Ovary (tissue), 9 donors: ENCODE data around the gene FOXM1. TPM values are rescaled to one million over a fixed set of nuclear protein-coding genes. Genes with fewer than 3 reads are reported as not detected.

Experiments
- DNase-seq, 5 donors: peaks; one replicate each; pipeline ENCODE4 v3.0.0-alpha.2; 2019 to 2020
- H3K27ac ChIP-seq, 2 donors: fragments of 200-600 bp; one replicate each; pipeline versions ENCODE4 v1.5.1 to v1.8.0; 2019 to 2022
- H3K27me3 ChIP-seq: fragments of 200-600 bp; one replicate; pipeline ENCODE4 v1.8.0; 2022
- H3K36me3 ChIP-seq: fragments of 200-600 bp; sonication (generic); one replicate; pipeline ENCODE4 v1.5.1; 2019
- H3K4me1 ChIP-seq: one replicate; pipeline ENCODE4 v1.8.1; 2013; ENCODE audit warnings: mild to moderate bottlenecking, moderate library complexity; ENCODE audit not compliant: insufficient read depth
- H3K4me3 ChIP-seq: fragments of 200-600 bp; sonication (generic); one replicate; pipeline ENCODE4 v1.5.1; 2017
- H3K9me3 ChIP-seq, 2 donors: fragments of 200-600 bp in 1 of 2; sonication (generic) in 1 of 2; one replicate each; pipeline versions ENCODE4 v1.5.1 to v1.8.1; 2013 to 2019; ENCODE audit warnings: mild to moderate bottlenecking in 1 of 2, moderate library complexity in 1 of 2
- EP300 ChIP-seq: sonication (generic); formaldehyde crosslinking; IDR thresholded peaks from one replicate; pipeline ENCODE4 v1.6.1; 2017; ENCODE audit warnings: antibody characterized with exemption
- POLR2A ChIP-seq: fragments of 450-650 bp; IDR thresholded peaks from one replicate; pipeline ENCODE4 v1.6.1; 2017; ENCODE audit warnings: antibody characterized with exemption, mild to moderate bottlenecking, moderate library complexity
- WGBS, 3 donors: extraction: QIAGEN DNeasy Blood & Tissue Kit in 1 of 3; methylation state at CpG; one replicate each; pipeline versions ENCODE4 v1.1.5 to v1.1.7; 2013 to 2017; 5-methylcytosine and 5-hydroxymethylcytosine counted together
- intact Hi-C, 4 donors: fragments of 100-400 bp; cut with DNase I; formaldehyde crosslinking; loops; one replicate each; pipeline versions ENCODE4 v1.11.0 to v1.15.1; 2022 to 2023
- polyA plus RNA-seq, 2 donors: library from polyadenylated mRNA; stranded (reverse); fragments of 200-250 nt in 1 of 2; fragments of 350-450 nt in 1 of 2; fragmentation: Illumina TruSeq in 1 of 2; extraction: RNeasy Lipid Tissue Mini Kit (QIAGEN cat#74804) in 1 of 2; gene quantifications; one replicate each; pipeline ENCODE4 v1.2.3, GENCODE V29; 2013 to 2014
- total RNA-seq, 7 donors: library from RNA; depleted of rRNA in 2 of 7; stranded (reverse); fragments of >200 nt in 2 of 7; fragmentation: NEBNext Ultra II Directional in 3 of 7; extraction: Animal tissue kit (Norgen Biotek cat#: 25700) in 3 of 7; gene quantifications; one replicate each; pipeline versions ENCODE4 v1.1.0 to v1.2.4, GENCODE V29; 2016 to 2023
- TF ChIP-seq, protein P1 (sequence below), 3 donors: fragments of 450-650 bp in 2 of 3; fragments of 200-600 bp in 1 of 3; IDR thresholded peaks; one replicate each; pipeline versions ENCODE4 v1.5.1 to v1.8.0; 2016 to 2022; ENCODE audit warnings: antibody characterized with exemption in 3 of 3, mild to moderate bottlenecking in 1 of 3
- donor health status: DM: no; HTN: no; CAD: no; lungs with moderate emphysema.
- donor health status: DM: no; HTN: no; CAD: no.
- donor health status: Bipolar disorder and iron deficiency.
- donor health status: DM: yes; HTN: yes; CAD: no.
- donor health status: DM: no; HTN: no; CAD: no.
- donor health status: DM: yes; HTN: yes; CAD: no.

FOXM1 gene
- total and polyA plus RNA-seq, 9 donors: 0.22 to 3.0 (median 0.62) TPM; not detected in 2

DNA sequence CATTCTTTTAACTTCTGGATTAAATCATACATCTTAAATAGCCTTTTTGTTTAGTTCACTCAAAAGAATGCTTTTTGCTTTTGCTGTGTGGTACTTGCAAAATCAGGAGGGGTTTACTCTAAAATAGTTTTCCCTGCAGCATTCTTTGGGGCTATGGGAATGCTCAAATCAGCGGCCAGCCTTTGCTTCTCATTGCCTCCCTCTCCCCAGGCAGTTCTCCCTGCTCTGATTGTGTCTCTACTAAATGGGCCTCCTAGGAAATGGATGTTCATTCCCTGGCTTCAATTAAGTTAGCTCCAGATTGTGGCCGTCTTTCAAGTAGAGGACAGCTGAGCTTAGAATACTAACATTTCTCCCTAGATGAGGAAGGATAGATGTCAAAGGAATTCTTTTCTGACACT lies 18.1 kb upstream of the FOXM1 start:
- Histone ChIP-seq H3K36me3 (no peaks in the 10 kb centered on the region), H3K27ac (no peak overlapping the region), H3K4me1 (peaks cover 10% of the 10 kb centered on the region), H3K4me3 (no peak overlapping the region), H3K9me3 (no peaks in the 10 kb centered on the region), H3K27me3 (no peaks in the 10 kb centered on the region)
- WGBS, 3 donors: 0 to 9% (median 8%) methylated on average over 2 of the region's 2 CpGs
- intact Hi-C loops: no loop called here
- TF ChIP-seq, protein P1, sequence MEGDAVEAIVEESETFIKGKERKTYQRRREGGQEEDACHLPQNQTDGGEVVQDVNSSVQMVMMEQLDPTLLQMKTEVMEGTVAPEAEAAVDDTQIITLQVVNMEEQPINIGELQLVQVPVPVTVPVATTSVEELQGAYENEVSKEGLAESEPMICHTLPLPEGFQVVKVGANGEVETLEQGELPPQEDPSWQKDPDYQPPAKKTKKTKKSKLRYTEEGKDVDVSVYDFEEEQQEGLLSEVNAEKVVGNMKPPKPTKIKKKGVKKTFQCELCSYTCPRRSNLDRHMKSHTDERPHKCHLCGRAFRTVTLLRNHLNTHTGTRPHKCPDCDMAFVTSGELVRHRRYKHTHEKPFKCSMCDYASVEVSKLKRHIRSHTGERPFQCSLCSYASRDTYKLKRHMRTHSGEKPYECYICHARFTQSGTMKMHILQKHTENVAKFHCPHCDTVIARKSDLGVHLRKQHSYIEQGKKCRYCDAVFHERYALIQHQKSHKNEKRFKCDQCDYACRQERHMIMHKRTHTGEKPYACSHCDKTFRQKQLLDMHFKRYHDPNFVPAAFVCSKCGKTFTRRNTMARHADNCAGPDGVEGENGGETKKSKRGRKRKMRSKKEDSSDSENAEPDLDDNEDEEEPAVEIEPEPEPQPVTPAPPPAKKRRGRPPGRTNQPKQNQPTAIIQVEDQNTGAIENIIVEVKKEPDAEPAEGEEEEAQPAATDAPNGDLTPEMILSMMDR (IDR thresholded peaks at IDR 0.05): no peak
- TF ChIP-seq EP300: no peak
- TF ChIP-seq POLR2A: no peak
- no peak for DNase-seq

DNA sequence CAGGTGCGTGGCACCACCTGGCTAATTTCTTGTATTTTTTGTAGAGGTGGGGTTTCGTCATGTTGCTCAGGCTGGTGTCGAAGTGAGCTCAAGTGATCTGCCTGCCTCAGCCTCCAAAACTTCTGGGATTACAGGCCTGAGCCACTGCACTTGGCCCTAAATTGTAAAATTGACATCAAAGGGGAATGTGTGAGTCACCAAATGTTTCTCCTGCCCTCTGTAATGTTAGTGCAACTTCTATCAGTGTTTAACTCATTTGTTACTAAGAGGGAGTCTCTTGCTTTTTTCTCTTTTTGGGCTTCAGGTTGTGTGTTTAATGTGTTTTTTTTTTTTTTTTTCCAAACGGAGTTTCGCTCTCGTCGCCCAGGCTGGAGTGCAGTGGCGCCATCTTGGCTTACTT lies 16.0 kb upstream of the FOXM1 start:
- DNase-seq: peak in 3 of 5 donors; percentile 35 to 53 (median 38)
- Histone ChIP-seq H3K27me3 (no peaks in the 10 kb centered on the region), H3K4me3 (peak overlapping the region; percentile 97), H3K36me3 (no peaks in the 10 kb centered on the region), H3K27ac (no peak overlapping the region), H3K9me3 (no peaks in the 10 kb centered on the region), H3K4me1 (peaks cover 13% of the 10 kb centered on the region)
- intact Hi-C loops: no loop called here
- WGBS, 3 donors: 56 to 72% (median 67%) methylated on average over 8 of the region's 8 CpGs
- TF ChIP-seq, protein P1 (IDR thresholded peaks at IDR 0.05): no peak
- TF ChIP-seq POLR2A (no peak), EP300 (no peak)

DNA sequence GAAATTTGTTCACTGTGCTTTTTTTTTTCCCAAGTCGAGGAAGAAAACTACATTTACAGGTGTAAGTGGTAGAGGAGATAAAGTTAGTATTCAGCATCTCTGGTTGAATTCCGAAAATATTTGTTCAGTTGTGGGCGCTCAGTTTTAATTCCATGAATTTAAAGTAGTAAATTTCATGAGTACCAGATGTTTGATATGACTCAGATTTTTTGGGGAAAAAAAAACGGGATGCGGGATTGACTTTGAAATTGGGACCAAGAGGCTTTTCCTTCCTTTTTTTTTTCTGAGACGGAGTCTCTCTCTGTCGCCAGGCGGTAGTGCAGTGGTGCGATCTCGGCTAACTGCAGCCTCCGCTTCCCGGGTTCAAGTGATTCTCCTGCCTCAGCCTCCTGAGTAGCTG lies 15.3 kb upstream of the FOXM1 start:
- TF ChIP-seq POLR2A (no peak), EP300 (no peak)
- TF ChIP-seq, protein P1 (IDR thresholded peaks at IDR 0.05): no peak
- no peak overlapping the region for H3K27ac ChIP-seq
- H3K9me3 ChIP-seq: no peaks in the 10 kb centered on the region
- H3K4me3 ChIP-seq: peak overlapping the region; percentile 97
- no peak for DNase-seq
- H3K27me3 ChIP-seq: no peaks in the 10 kb centered on the region
- intact Hi-C loops: no loop called here
- WGBS, 3 donors: 61 to 68% (median 66%) methylated on average over 12 of the region's 12 CpGs
- no peaks in the 10 kb centered on the region for H3K36me3 ChIP-seq
- peaks cover 13% of the 10 kb centered on the region for H3K4me1 ChIP-seq

GRCh38 chr12:2891240-2892053 lies 14.5 kb upstream of the FOXM1 start:
- peak overlapping the region; percentile 97 for H3K4me3 ChIP-seq
- no peaks in the 10 kb centered on the region for H3K9me3 ChIP-seq
- intact Hi-C loops: no loop called here
- no peaks in the 10 kb centered on the region for H3K27me3 ChIP-seq
- no peaks in the 10 kb centered on the region for H3K36me3 ChIP-seq
- peak overlapping the region; percentile 30 to 98 for H3K27ac ChIP-seq
- WGBS, 3 donors: 14 to 16% (median 15%) methylated on average over 42 of the region's 42 CpGs
- DNase-seq: peak in 4 of 5 donors; percentile 38 to 73 (median 60)
- TF ChIP-seq, protein P1 (IDR thresholded peaks at IDR 0.05): no peak
- TF ChIP-seq POLR2A: no peak
- no peak for TF ChIP-seq EP300
- H3K4me1 ChIP-seq: peaks cover 13% of the 10 kb centered on the region
